K562 (cell line): ENCODE results near the gene SUDS3. TPM values are rescaled to one million over a fixed set of nuclear protein-coding genes. Genes with fewer than 3 reads are reported as not detected.

Experiments
- ATAC-seq: fragments of 200-7000 bp; cut with Tn5 transposase; 3 replicates; pipeline ENCODE4 v1.9.1; 2020; ENCODE audit warnings: moderate library complexity
- BruUV-seq: library from RNA; stranded (reverse); fragments of 400-500 nt; replicated peaks from 2 replicates; lab custom pipeline; 2021; lab: Mats Ljungman, UMichigan
- CTCF ChIA-PET: fragments of 300-600 bp; formaldehyde crosslinking; extraction: SDS; loops from one replicate; lab custom pipeline; 2021; ENCODE audit warnings: low intra/inter-chr PET ratio; lab: Yijun Ruan, JAX
- POLR2A ChIA-PET: fragments of 300-600, 350-650 bp; sonication (Branson Sonifier 250); formaldehyde crosslinking; extraction: SDS; loops from one replicate; lab custom pipeline; 2021; ENCODE audit warnings: antibody characterized with exemption, inconsistent platforms; lab: Yijun Ruan, JAX
- DNase-seq, 4 experiments: peaks; one replicate each; pipeline versions ENCODE4 v3.0.0 to v3.0.0-alpha.2; 2011 to 2018; ENCODE audit warnings: low spot score in 3 of 4, mixed read lengths in 3 of 4; ENCODE audit errors: extremely low read depth in 1 of 4
- FAIRE-seq: peaks from 2 replicates; lab custom pipeline; 2011; peaks lifted over from hg19 to GRCh38; lab: Jason Lieb, UNC
- H2AFZ ChIP-seq: 2 replicates; pipeline ENCODE4 v1.6.0; 2011; ENCODE audit warnings: low read depth, low read length, control low read depth, inconsistent platforms
- H3K27ac ChIP-seq: fragments of 200-600 bp; 3 replicates; pipeline ENCODE4 v1.8.0; 2011; ENCODE audit warnings: low read depth, mild to moderate bottlenecking, control low read depth, inconsistent platforms, low read length, moderate library complexity, mixed read lengths; ENCODE audit errors: extremely low read depth
- H3K27me3 ChIP-seq, 2 experiments: fragments of 300-600 bp in 1 of 2; 2 replicates in 1 of 2; 3 replicates in 1 of 2; pipeline versions ENCODE4 v1.6.0 to v1.8.0; 2011; ENCODE audit warnings: inconsistent platforms in 2 of 2, low read length in 2 of 2, mild to moderate bottlenecking in 1 of 2, mixed read lengths in 1 of 2, moderate library complexity in 1 of 2; ENCODE audit not compliant: control insufficient read depth in 2 of 2, insufficient read depth in 2 of 2
- H3K36me3 ChIP-seq: fragments of 300-600 bp; 3 replicates; pipeline ENCODE4 v1.8.0; 2011; ENCODE audit warnings: mild to moderate bottlenecking, low read length, inconsistent platforms; ENCODE audit not compliant: control insufficient read depth, insufficient read depth
- H3K4me1 ChIP-seq, 2 experiments: fragments of 200-600 bp in 1 of 2; replicated peaks in 1 of 2; 2 replicates in 1 of 2; 3 replicates in 1 of 2; pipeline versions ENCODE4 v1.5.1 to v1.8.0; 2011; ENCODE audit warnings: inconsistent platforms in 2 of 2, low read length in 2 of 2, mild to moderate bottlenecking in 1 of 2, mixed read lengths in 1 of 2, moderate library complexity in 1 of 2; ENCODE audit not compliant: control insufficient read depth in 2 of 2, insufficient read depth in 2 of 2
- H3K4me2 ChIP-seq: 2 replicates; pipeline ENCODE4 v1.6.1; 2011; ENCODE audit warnings: low read length, control low read depth, inconsistent platforms, mixed read lengths; ENCODE audit not compliant: insufficient read depth
- H3K4me3 ChIP-seq: fragments of 200-600 bp; sonication (generic), shearing (Covaris generic); 2 replicates; pipeline ENCODE4 v1.5.1; 2016; ENCODE audit warnings: control low read depth, inconsistent platforms
- H3K79me2 ChIP-seq: fragments of 200-600 bp; 3 replicates; pipeline ENCODE4 v1.8.0; 2011; ENCODE audit warnings: low read length, inconsistent platforms; ENCODE audit not compliant: control insufficient read depth, insufficient read depth
- H3K9ac ChIP-seq, 2 experiments: 2 replicates each; pipeline versions ENCODE4 v1.6.0 to v1.6.1; 2011; ENCODE audit warnings: low read depth in 2 of 2, low read length in 2 of 2, control low read depth in 1 of 2, inconsistent platforms in 1 of 2, mild to moderate bottlenecking in 1 of 2, mixed read lengths in 1 of 2; ENCODE audit not compliant: insufficient read depth in 1 of 2
- H3K9me1 ChIP-seq: one replicate; pipeline ENCODE4 v1.6.0; 2011; ENCODE audit warnings: inconsistent platforms, mild to moderate bottlenecking, low read length, moderate library complexity; ENCODE audit not compliant: control insufficient read depth, insufficient read depth
- H3K9me3 ChIP-seq: replicated peaks from 2 replicates; pipeline ENCODE4 v1.5.1; 2011; ENCODE audit warnings: low read depth, low read length, inconsistent platforms; ENCODE audit not compliant: control insufficient read depth, insufficient read depth
- H4K20me1 ChIP-seq: replicated peaks from 2 replicates; pipeline ENCODE4 v1.6.1; 2011; ENCODE audit warnings: low read length, inconsistent platforms, mixed read lengths; ENCODE audit not compliant: control insufficient read depth, insufficient read depth
- RBM25 ChIP-seq: fragments of 200-400 bp; formaldehyde crosslinking; IDR thresholded peaks from 2 replicates; pipeline ENCODE4 v1.6.1; 2018; ENCODE audit warnings: low read length, low read depth, moderate library complexity; ENCODE audit not compliant: severe bottlenecking
- SNRNP70 ChIP-seq: fragments of 200-400 bp; formaldehyde crosslinking; optimal IDR thresholded peaks from 2 replicates; pipeline ENCODE3; 2017; ENCODE audit warnings: low read depth, low read length
- WGBS: fragments of 100-300 bp; shearing (Covaris generic); methylation state at CpG from one replicate; pipeline ENCODE4 v1.1.6; 2016; ENCODE audit warnings: low coverage, mixed read lengths; ENCODE audit not compliant: insufficient coverage; ENCODE audit errors: missing lambda C conversion rate; 5-methylcytosine and 5-hydroxymethylcytosine counted together
- in situ Hi-C: fragments of 300-500 bp; cut with MboI; formaldehyde crosslinking; loops from 4 replicates; pipeline ENCODE4 v1.15.0; 2018; ENCODE audit warnings: inconsistent platforms, mixed read lengths
- intact Hi-C: fragments of 100-400 bp; cut with micrococcal nuclease; formaldehyde crosslinking; loops from 2 replicates; pipeline ENCODE4 v1.14.2; 2022
- polyA plus RNA-seq, 8 experiments: library from polyadenylated mRNA; depleted of rRNA in 4 of 8; stranded (reverse) in 5 of 8; unstranded in 3 of 8; fragments of >200 nt; fragmentation: Nextera tagmentation in 2 of 8; fragmentation: Illumina TruSeq in 1 of 8; extraction: Ambion mirVana in 2 of 8; extraction: Trizol in 1 of 8; gene quantifications; 2 replicates each; pipeline versions ENCODE4 v1.2.1 to v1.2.3, GENCODE V29; 2011 to 2014; ENCODE audit warnings: inconsistent platforms in 1 of 8, missing spikeins in 1 of 8
- total RNA-seq, 7 experiments: library from RNA; depleted of rRNA in 6 of 7; stranded (reverse); fragments of >200 nt in 6 of 7; fragmentation: Illumina TruSeq in 2 of 7; extraction: Trizol in 2 of 7; gene quantifications; 2 replicates each; pipeline versions ENCODE4 v1.2.1 to v1.2.3, GENCODE V29; 2011 to 2021; ENCODE audit warnings: low replicate concordance in 1 of 7
- TF ChIP-seq, protein P1 (sequence below): fragments of 250-450 bp; sonication (Bioruptor Pico); IDR thresholded peaks from 2 replicates; pipeline ENCODE4 v1.4.0; 2020; ENCODE audit warnings: mild to moderate bottlenecking

The SUDS3 gene
- total and polyA plus RNA-seq, 9 of the 15 experiments (the other 6 are each of a cell fraction or from before 2014, with no cell fraction given) = 6.6 to 30.5 (median 23.3) TPM

DNA sequence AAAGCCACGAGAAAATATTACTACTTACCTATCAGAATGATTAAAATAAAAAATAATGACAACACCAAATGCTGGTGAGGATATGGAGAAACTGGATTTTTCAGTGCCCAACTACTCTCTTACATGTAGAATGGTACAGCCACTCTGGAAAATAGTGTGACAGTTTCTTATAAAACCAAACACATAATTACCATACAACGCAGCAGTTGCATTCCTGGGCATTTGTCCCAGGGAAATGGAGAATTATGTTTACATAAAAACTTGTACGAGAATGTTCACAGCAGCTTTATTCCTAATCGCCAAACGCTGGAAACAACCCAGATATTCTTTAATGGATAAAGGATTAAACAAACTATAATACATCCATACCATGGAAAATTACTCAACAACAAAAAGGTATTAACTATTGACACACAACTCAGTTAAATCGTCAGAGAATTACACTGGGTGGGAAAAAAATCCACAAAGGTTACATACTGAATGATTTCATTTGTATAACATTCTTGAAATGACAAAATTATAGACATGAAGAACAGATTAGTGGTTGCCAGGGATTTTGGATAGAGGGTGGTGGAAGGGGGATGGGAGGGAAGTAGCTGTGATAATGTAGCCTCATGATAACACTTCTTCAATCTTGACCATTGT, 39.0 kb upstream of the SUDS3 start:
- H3K9me1 ChIP-seq = no peaks in the 10 kb centered on the region
- H3K27me3 ChIP-seq = no peaks in the 10 kb centered on the region
- no peak overlapping the region for H3K4me3 ChIP-seq
- ATAC-seq (no peak), FAIRE-seq (no peak), DNase-seq (no peak)
- WGBS = 79% methylated on average over 6 of the region's 6 CpGs
- peaks cover 74% of the 10 kb centered on the region for H3K79me2 ChIP-seq
- peak; percentile 97 for TF ChIP-seq RBM25
- TF ChIP-seq, protein P1, sequence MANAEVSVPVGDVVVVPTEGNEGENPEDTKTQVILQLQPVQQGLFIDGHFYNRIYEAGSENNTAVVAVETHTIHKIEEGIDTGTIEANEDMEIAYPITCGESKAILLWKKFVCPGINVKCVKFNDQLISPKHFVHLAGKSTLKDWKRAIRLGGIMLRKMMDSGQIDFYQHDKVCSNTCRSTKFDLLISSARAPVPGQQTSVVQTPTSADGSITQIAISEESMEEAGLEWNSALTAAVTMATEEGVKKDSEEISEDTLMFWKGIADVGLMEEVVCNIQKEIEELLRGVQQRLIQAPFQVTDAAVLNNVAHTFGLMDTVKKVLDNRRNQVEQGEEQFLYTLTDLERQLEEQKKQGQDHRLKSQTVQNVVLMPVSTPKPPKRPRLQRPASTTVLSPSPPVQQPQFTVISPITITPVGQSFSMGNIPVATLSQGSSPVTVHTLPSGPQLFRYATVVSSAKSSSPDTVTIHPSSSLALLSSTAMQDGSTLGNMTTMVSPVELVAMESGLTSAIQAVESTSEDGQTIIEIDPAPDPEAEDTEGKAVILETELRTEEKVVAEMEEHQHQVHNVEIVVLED (CRISPR knock-in tag) = no peak
- no peaks in the 10 kb centered on the region for H3K36me3 ChIP-seq
- H3K4me1 ChIP-seq = peaks cover 6 to 14% of the 10 kb centered on the region in 2 experiments
- intact Hi-C loops = no loop called here
- in situ Hi-C loops = no loop called here
- H3K9me3 ChIP-seq = no peaks in the 10 kb centered on the region
- H4K20me1 ChIP-seq = 0 out of 2 replicates have a peak, but pooled peaks cover 4% of the 10 kb centered on the region
- H2AFZ ChIP-seq = no peak overlapping the region
- no peak overlapping the region for H3K4me2 ChIP-seq
- H3K27ac ChIP-seq = no peak overlapping the region
- no TSS peak for BruUV-seq
- ChIA-PET POLR2A (interaction anchor here (0.9 to 2.3 kb wide), 2 partner anchors 9 to 20 kb away, joined by 3 to 7 read pairs; no protein-coding TSS in a partner anchor), CTCF (no interaction called here)
- H3K9ac ChIP-seq = no peak overlapping the region

DNA sequence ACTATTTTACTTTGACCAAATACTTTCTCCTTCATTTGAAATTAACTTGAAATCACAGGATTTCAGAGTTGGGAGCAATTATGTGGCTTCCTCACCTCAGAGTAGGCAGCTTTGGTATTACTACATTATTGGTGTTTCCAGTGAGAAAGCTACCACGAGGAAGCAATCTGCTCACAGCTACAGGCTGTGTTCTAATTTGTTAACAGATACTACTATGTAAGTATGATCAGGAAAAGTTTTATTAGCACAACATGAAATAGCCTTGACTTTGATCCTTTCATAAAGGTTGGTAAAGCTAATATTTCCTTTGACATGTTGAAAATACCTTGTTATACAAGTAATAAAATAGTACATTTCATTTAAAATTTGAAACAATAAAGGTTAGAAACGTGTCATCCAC, 34.3 kb upstream of the SUDS3 start:
- no peaks in the 10 kb centered on the region for H3K9me1 ChIP-seq
- H3K36me3 ChIP-seq = no peaks in the 10 kb centered on the region
- H3K4me2 ChIP-seq = no peak overlapping the region
- H3K79me2 ChIP-seq = peaks cover 92% of the 10 kb centered on the region
- H2AFZ ChIP-seq = no peak overlapping the region
- DNase-seq (no peak), ATAC-seq (no peak), FAIRE-seq (no peak)
- BruUV-seq = no TSS peak
- no peak overlapping the region for H3K4me3 ChIP-seq
- WGBS = 46% methylated on average over 2 of the region's 2 CpGs
- peaks cover 13 to 42% of the 10 kb centered on the region in 2 experiments for H3K4me1 ChIP-seq
- no peaks in the 10 kb centered on the region for H3K9me3 ChIP-seq
- H3K27ac ChIP-seq = peak overlapping the region; percentile 4; the same call in 1 of the 3 replicates
- no peaks in the 10 kb centered on the region for H3K27me3 ChIP-seq
- ChIA-PET POLR2A (no interaction called here), CTCF (no interaction called here)
- 0 out of 2 replicates have a peak, but pooled peaks cover 4% of the 10 kb centered on the region for H4K20me1 ChIP-seq
- intact Hi-C loops (no loop called here), in situ Hi-C loops (no loop called here)
- no peak overlapping the region for H3K9ac ChIP-seq
- TF ChIP-seq SNRNP70 = no peak
